ENCODE results near the gene NEDD1. TPM values are rescaled to one million over a fixed set of nuclear protein-coding genes. Genes with fewer than 3 reads are reported as not detected.
A peak's percentile ranks its signal among the peaks of the same experiment; 100 is the strongest.

NEDD1 gene
- total RNA-seq, 4 donors from 2014 or later: 8.8 to 20.8 (median 14.7) TPM

- ATAC-seq (ENCODE audit: low FRiP score) (no peak), DNase-seq (ENCODE audit: low spot score) (no peak)
- TF ChIP-seq CTCF (IDR thresholded peaks at IDR 0.05): no peak
Observed at GRCh38 chr12:96912943-96913342, 5.9 kb downstream of the NEDD1 start.

GRCh38 chr12:96919510-96920210 is 12.6 kb downstream of the NEDD1 start:
- no peak for TF ChIP-seq CTCF (IDR thresholded peaks at IDR 0.05)
- ATAC-seq (ENCODE audit: low FRiP score) (no peak), DNase-seq (ENCODE audit: low spot score) (no peak)

GRCh38 chr12:96948782-96949181 is 41.7 kb downstream of the NEDD1 start:
- no peak for DNase-seq (ENCODE audit: low spot score)
- no peak for TF ChIP-seq CTCF (IDR thresholded peaks at IDR 0.05)
- no peak for ATAC-seq (ENCODE audit: low FRiP score)

- TF ChIP-seq CTCF (IDR thresholded peaks at IDR 0.05): no peak
- no peak for ATAC-seq (ENCODE audit: low FRiP score)
- no peak for DNase-seq (ENCODE audit: low spot score)
Observed at GRCh38 chr12:96979532-96979931, 72.5 kb downstream of the NEDD1 start.

- DNase-seq (ENCODE audit: low spot score): no peak
- TF ChIP-seq CTCF (IDR thresholded peaks at IDR 0.05): no peak
- peak; percentile 90 for ATAC-seq (ENCODE audit: low FRiP score)
Observed at GRCh38 chr12:96980991-96981414, 73.9 kb downstream of the NEDD1 start.

GRCh38 chr12:96981911-96982310 is 74.9 kb downstream of the NEDD1 start:
- TF ChIP-seq CTCF (IDR thresholded peaks at IDR 0.05): no peak
- ATAC-seq (ENCODE audit: low FRiP score) (no peak), DNase-seq (ENCODE audit: low spot score) (no peak)

GRCh38 chr12:96982671-96983070 is 75.6 kb downstream of the NEDD1 start:
- no peak for DNase-seq (ENCODE audit: low spot score)

More at GRCh38 chr12:96982671-96983070, 75.6 kb downstream of the NEDD1 start:
- TF ChIP-seq CTCF (IDR thresholded peaks at IDR 0.05): no peak
- no peak for ATAC-seq (ENCODE audit: low FRiP score)
